ENCODE results near the gene ADGRB3. TPM values are rescaled to one million over a fixed set of nuclear protein-coding genes. Genes with fewer than 3 reads are reported as not detected.

The ADGRB3 gene
- polyA plus RNA-seq, 1 of the 3 experiments (the other 2 are of a cell fraction), result 0.12 TPM

- no peak overlapping the region for H3K4me2 ChIP-seq
- ChIA-PET CTCF (no interaction called here), POLR2A (no interaction called here)
- no peak overlapping the region for H3K9ac ChIP-seq
- H3K9me3 ChIP-seq, result no peaks in the 10 kb centered on the region
- no peak for TF ChIP-seq ELF1 (IDR thresholded peaks at IDR 0.05)
- no peak for TF ChIP-seq YY1 (IDR thresholded peaks at IDR 0.05; ENCODE audit: low read depth)
- peak; percentile 4; the same call in 1 of the 2 replicates for TF ChIP-seq FOSL2 (IDR thresholded peaks at IDR 0.05; ENCODE audit: borderline replicate concordance, low read depth)
- no peak for TF ChIP-seq RFX5 (IDR thresholded peaks at IDR 0.05; ENCODE audit: low read length)
- TF ChIP-seq POLR2AphosphoS5 (IDR thresholded peaks at IDR 0.05; ENCODE audit: low read depth, low read length), result no peak
- peak; percentile 44 for TF ChIP-seq JUND (IDR thresholded peaks at IDR 0.05)
- no peak for TF ChIP-seq EZH2phosphoT487 (IDR thresholded peaks at IDR 0.05; ENCODE audit: borderline replicate concordance, low read depth)
- TF ChIP-seq, protein P1, sequence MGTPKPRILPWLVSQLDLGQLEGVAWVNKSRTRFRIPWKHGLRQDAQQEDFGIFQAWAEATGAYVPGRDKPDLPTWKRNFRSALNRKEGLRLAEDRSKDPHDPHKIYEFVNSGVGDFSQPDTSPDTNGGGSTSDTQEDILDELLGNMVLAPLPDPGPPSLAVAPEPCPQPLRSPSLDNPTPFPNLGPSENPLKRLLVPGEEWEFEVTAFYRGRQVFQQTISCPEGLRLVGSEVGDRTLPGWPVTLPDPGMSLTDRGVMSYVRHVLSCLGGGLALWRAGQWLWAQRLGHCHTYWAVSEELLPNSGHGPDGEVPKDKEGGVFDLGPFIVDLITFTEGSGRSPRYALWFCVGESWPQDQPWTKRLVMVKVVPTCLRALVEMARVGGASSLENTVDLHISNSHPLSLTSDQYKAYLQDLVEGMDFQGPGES (IDR thresholded peaks at IDR 0.05; ENCODE audit: low read depth, low read length), result no peak
- no peak for TF ChIP-seq SMC3 (IDR thresholded peaks at IDR 0.05; ENCODE audit: low read depth, low read length)
- no peak for TF ChIP-seq FOXM1 (IDR thresholded peaks at IDR 0.05; ENCODE audit: low read depth)
- 0 out of 2 replicates have a peak, but pooled peaks have one; percentile 8 for TF ChIP-seq NFIC (IDR thresholded peaks at IDR 0.05; ENCODE audit: borderline replicate concordance)
- no peak for TF ChIP-seq GATA2 (CRISPR knock-in tag; IDR thresholded peaks at IDR 0.05)
- no peak for TF ChIP-seq CTCF (IDR thresholded peaks at IDR 0.05)
- TF ChIP-seq MEF2A (IDR thresholded peaks at IDR 0.05; ENCODE audit: borderline replicate concordance, low read depth), result peak; percentile 54; the same call in 1 of the 2 replicates
- TF ChIP-seq, protein P2, sequence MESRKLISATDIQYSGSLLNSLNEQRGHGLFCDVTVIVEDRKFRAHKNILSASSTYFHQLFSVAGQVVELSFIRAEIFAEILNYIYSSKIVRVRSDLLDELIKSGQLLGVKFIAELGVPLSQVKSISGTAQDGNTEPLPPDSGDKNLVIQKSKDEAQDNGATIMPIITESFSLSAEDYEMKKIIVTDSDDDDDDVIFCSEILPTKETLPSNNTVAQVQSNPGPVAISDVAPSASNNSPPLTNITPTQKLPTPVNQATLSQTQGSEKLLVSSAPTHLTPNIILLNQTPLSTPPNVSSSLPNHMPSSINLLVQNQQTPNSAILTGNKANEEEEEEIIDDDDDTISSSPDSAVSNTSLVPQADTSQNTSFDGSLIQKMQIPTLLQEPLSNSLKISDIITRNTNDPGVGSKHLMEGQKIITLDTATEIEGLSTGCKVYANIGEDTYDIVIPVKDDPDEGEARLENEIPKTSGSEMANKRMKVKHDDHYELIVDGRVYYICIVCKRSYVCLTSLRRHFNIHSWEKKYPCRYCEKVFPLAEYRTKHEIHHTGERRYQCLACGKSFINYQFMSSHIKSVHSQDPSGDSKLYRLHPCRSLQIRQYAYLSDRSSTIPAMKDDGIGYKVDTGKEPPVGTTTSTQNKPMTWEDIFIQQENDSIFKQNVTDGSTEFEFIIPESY (IDR thresholded peaks at IDR 0.05; ENCODE audit: borderline replicate concordance, low read depth), result no peak
- TF ChIP-seq EP300 (IDR thresholded peaks at IDR 0.05; ENCODE audit: borderline replicate concordance in 1 of 2, low read depth in 1 of 2, low read length in 1 of 2), result no peak; a peak in 1 of 4 replicates
- no peak for TF ChIP-seq NRF1 (IDR thresholded peaks at IDR 0.05; ENCODE audit: low read depth, low read length)
- no peak for TF ChIP-seq MAX (IDR thresholded peaks at IDR 0.05; ENCODE audit: low read depth)
- no peak for TF ChIP-seq CHD2 (IDR thresholded peaks at IDR 0.05; ENCODE audit: low read length, partially characterized antibody)
- no peaks in the 10 kb centered on the region for H4K20me1 ChIP-seq (ENCODE audit: insufficient read depth)
- no peaks in the 10 kb centered on the region for H3K79me2 ChIP-seq (ENCODE audit: insufficient read depth)
- no peak overlapping the region for H3K4me3 ChIP-seq (ENCODE audit: low read depth in 2 of 2, low read length in 1 of 2)
- no peaks in the 10 kb centered on the region for H3F3A ChIP-seq (replicated peaks; ENCODE audit: insufficient read depth)
- H3K9me2 ChIP-seq, result no peaks in the 10 kb centered on the region
- H3K27me3 ChIP-seq (ENCODE audit: insufficient read depth), result no peaks in the 10 kb centered on the region
- no peaks in the 10 kb centered on the region for H3K36me3 ChIP-seq (replicated peaks in 1 of 2; ENCODE audit: control insufficient read depth in 1 of 2, insufficient read depth in 2 of 2, low read length in 1 of 2)
- DNase-seq, result no peak
- H3K4me1 ChIP-seq (ENCODE audit: control insufficient read depth in 1 of 2, insufficient read depth in 2 of 2, low read depth in 1 of 2, low read length in 1 of 2), result peaks cover 0 to 3% of the 10 kb centered on the region in 2 experiments; a peak in 1 of 4 replicates
- H3K27ac ChIP-seq (ENCODE audit: low read depth in 2 of 2, low read length in 1 of 2), result 0 out of 4 replicates have a peak overlapping the region, but pooled peaks of 1 of the 2 experiments have one; percentile 9
- WGBS (ENCODE audit: low lambda C conversion rate), result 38% methylated on average over 1 of the region's 1 CpG
- H2AFZ ChIP-seq (ENCODE audit: low read depth), result no peak overlapping the region
These were observed 455.1 kb downstream of the ADGRB3 start for GRCh38 chr6:69090132-69090531.
